ENCODE measurements around the gene GPR137B.

Gene GPR137B

GRCh38 chr1:236114076-236114747 lies 28.1 kb upstream of the GPR137B start:
- no peak for DNase-seq

- DNase-seq: no peak
Observed at GRCh38 chr1:236117710-236118109, 24.6 kb upstream of the GPR137B start.

GRCh38 chr1:236119943-236120484 lies 22.3 kb upstream of the GPR137B start:
- no peak for DNase-seq

GRCh38 chr1:236120721-236121153 lies 21.6 kb upstream of the GPR137B start:
- DNase-seq: no peak

GRCh38 chr1:236122176-236122575 lies 20.2 kb upstream of the GPR137B start:
- no peak for DNase-seq

- DNase-seq: no peak
Observed at GRCh38 chr1:236123563-236123962, 18.8 kb upstream of the GPR137B start.

GRCh38 chr1:236124965-236125364 lies 17.4 kb upstream of the GPR137B start:
- DNase-seq: no peak

GRCh38 chr1:236127045-236127444 lies 15.3 kb upstream of the GPR137B start:
- DNase-seq: no peak

- DNase-seq: no peak
Observed at GRCh38 chr1:236128646-236129178, 13.6 kb upstream of the GPR137B start.

GRCh38 chr1:236129306-236129705 lies 13.0 kb upstream of the GPR137B start:
- no peak for DNase-seq

- DNase-seq: no peak
Observed at GRCh38 chr1:236130372-236130771, 12.0 kb upstream of the GPR137B start.

GRCh38 chr1:236131916-236132315 lies 10.4 kb upstream of the GPR137B start:
- DNase-seq: no peak

- no peak for DNase-seq
Observed at GRCh38 chr1:236132420-236133046, 9.8 kb upstream of the GPR137B start.

GRCh38 chr1:236133339-236133738 lies 9.0 kb upstream of the GPR137B start:
- DNase-seq: no peak

- no peak for DNase-seq
Observed at GRCh38 chr1:236133802-236134201, 8.5 kb upstream of the GPR137B start.

- no peak for DNase-seq
Observed at GRCh38 chr1:236137285-236137852, 5.0 kb upstream of the GPR137B start.

GRCh38 chr1:236139495-236139894 lies 2.8 kb upstream of the GPR137B start:
- DNase-seq: no peak

- DNase-seq: no peak
Observed at GRCh38 chr1:236140705-236141446, 1.5 kb upstream of the GPR137B start.

- DNase-seq: no peak
Observed at GRCh38 chr1:236141447-236142252, 689 bp upstream of the GPR137B start.

GRCh38 chr1:236143104-236143948 lies 987 bp downstream of the GPR137B start:
- DNase-seq: no peak

GRCh38 chr1:236144033-236144432 lies 1.7 kb downstream of the GPR137B start:
- DNase-seq: no peak

All from NCI-H2081 treated with DMSO at 0.1 percent for 48 hours (cell line).